KOPT-K1 (cell line): Measurements from ENCODE around the gene RBP3.

Experiments
- H3K27ac ChIP-seq: fragments of 200-600 bp; sonication (generic); 2 replicates; pipeline ENCODE4 v1.5.1; 2016; ENCODE audit warnings: antibody characterized with exemption, mild to moderate bottlenecking, low read depth, low read length; ENCODE audit not compliant: poor library complexity, severe bottlenecking
- H3K36me3 ChIP-seq: fragments of 200-600 bp; sonication (generic); 2 replicates; pipeline ENCODE4 v1.5.1; 2017; ENCODE audit warnings: antibody characterized with exemption, mild to moderate bottlenecking, low read length, moderate library complexity; ENCODE audit not compliant: insufficient read depth
- H3K9me3 ChIP-seq: fragments of 200-600 bp; sonication (generic); 2 replicates; pipeline ENCODE4 v1.5.1; 2017; ENCODE audit warnings: antibody characterized with exemption, low read length, mild to moderate bottlenecking; ENCODE audit not compliant: insufficient read depth, poor library complexity, severe bottlenecking

RBP3 gene

GRCh38 chr10:47366731-47367460 is 18.7 kb downstream of the RBP3 start:
- H3K9me3 ChIP-seq = no peaks in the 10 kb centered on the region

GRCh38 chr10:47367646-47368045 is 19.5 kb downstream of the RBP3 start:
- Histone ChIP-seq H3K36me3 (no peaks in the 10 kb centered on the region), H3K27ac (no peak overlapping the region), H3K9me3 (no peaks in the 10 kb centered on the region)

More at GRCh38 chr10:47366731-47367460, 18.7 kb downstream of the RBP3 start:
- H3K27ac ChIP-seq = no peak overlapping the region
- no peaks in the 10 kb centered on the region for H3K36me3 ChIP-seq

GRCh38 chr10:47368431-47369180 is 20.4 kb downstream of the RBP3 start:
- Histone ChIP-seq H3K27ac (no peak overlapping the region), H3K9me3 (no peaks in the 10 kb centered on the region), H3K36me3 (no peaks in the 10 kb centered on the region)

- no peaks in the 10 kb centered on the region for H3K36me3 ChIP-seq
- H3K9me3 ChIP-seq = no peaks in the 10 kb centered on the region
- H3K27ac ChIP-seq = no peak overlapping the region
Observed at GRCh38 chr10:47369251-47369894, 21.2 kb downstream of the RBP3 start.

GRCh38 chr10:47370015-47370767 is 22.0 kb downstream of the RBP3 start:
- no peaks in the 10 kb centered on the region for H3K9me3 ChIP-seq
- no peak overlapping the region for H3K27ac ChIP-seq
- H3K36me3 ChIP-seq = no peaks in the 10 kb centered on the region

- H3K27ac ChIP-seq = no peak overlapping the region
- no peaks in the 10 kb centered on the region for H3K9me3 ChIP-seq
- H3K36me3 ChIP-seq = no peaks in the 10 kb centered on the region
Observed at GRCh38 chr10:47370878-47371277, 22.7 kb downstream of the RBP3 start.

GRCh38 chr10:47371629-47372485 is 23.7 kb downstream of the RBP3 start:
- Histone ChIP-seq H3K36me3 (no peaks in the 10 kb centered on the region), H3K27ac (no peak overlapping the region), H3K9me3 (no peaks in the 10 kb centered on the region)

GRCh38 chr10:47372726-47373125 is 24.6 kb downstream of the RBP3 start:
- Histone ChIP-seq H3K9me3 (no peaks in the 10 kb centered on the region), H3K27ac (no peak overlapping the region), H3K36me3 (no peaks in the 10 kb centered on the region)

GRCh38 chr10:47374611-47375536 is 26.7 kb downstream of the RBP3 start:
- Histone ChIP-seq H3K27ac (no peak overlapping the region), H3K9me3 (no peaks in the 10 kb centered on the region), H3K36me3 (no peaks in the 10 kb centered on the region)

- Histone ChIP-seq H3K9me3 (no peaks in the 10 kb centered on the region), H3K27ac (no peak overlapping the region)
Observed at GRCh38 chr10:47376522-47377220, 28.5 kb downstream of the RBP3 start.

GRCh38 chr10:47378183-47378510 is 30.0 kb downstream of the RBP3 start:
- H3K36me3 ChIP-seq = no peaks in the 10 kb centered on the region
- no peaks in the 10 kb centered on the region for H3K9me3 ChIP-seq
- H3K27ac ChIP-seq = no peak overlapping the region

More at GRCh38 chr10:47376522-47377220, 28.5 kb downstream of the RBP3 start:
- no peaks in the 10 kb centered on the region for H3K36me3 ChIP-seq

GRCh38 chr10:47378606-47379444 is 30.7 kb downstream of the RBP3 start:
- Histone ChIP-seq H3K27ac (no peak overlapping the region), H3K36me3 (no peaks in the 10 kb centered on the region), H3K9me3 (no peaks in the 10 kb centered on the region)
